ENCODE data around the gene TMEM63A.
"Not testable (repeated sequence)": the region's sequence is repeated elsewhere in the genome, so short reads cannot be mapped to it uniquely, and the experiment has no call there.

Gene TMEM63A

DNA sequence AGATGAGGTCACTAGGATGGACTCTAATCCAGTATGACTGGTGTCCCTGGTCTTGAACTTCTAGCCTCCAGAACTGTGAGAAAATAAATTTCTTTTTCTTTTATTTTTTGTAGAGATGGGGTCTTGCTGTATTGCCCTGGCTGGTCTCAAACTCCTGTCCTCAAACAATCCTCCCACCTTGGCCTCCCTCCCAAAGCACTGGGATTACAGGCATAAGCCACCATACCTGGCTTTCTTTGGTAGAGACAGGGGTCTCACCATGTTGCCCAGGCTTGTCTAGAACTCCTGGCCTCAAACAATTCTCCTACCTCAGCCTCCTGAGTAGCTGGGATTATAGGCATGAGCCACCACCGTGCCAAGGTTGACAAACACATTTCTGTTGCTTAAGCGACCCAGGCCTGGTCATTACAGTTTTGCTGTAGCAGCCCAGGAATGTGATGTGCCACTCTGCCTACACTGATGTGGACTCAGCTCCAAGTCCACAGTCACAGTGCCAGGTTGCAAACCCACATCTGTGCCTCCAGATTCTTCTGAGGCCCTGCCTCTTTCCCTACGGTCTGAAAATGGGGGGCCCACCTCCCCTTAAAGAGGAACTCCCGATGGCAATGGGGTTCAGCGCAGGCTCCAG is 25.9 kb upstream of the TMEM63A start:
- DNase-seq: no peak

DNA sequence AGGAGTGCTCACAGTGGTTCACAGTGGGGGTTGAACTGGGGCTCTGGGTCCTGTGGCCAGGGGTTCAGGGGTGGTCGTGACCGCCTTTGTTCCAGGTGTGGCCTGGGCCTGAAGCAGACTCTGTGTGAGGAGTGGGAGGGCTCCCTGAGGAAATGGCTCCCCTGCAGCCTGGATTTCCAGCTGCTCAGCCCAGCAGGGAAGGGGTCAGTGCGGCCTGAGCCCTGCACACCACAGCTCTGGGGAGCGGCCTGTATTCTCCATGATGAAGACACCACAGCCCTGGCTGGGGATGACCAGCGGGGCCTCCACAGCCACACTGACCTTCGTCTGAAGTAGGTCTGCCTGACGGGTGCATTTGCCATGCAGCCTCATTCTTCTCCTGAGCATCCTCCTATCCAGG is 25.2 kb upstream of the TMEM63A start:
- DNase-seq: no peak

- no peak for DNase-seq
Measured at GRCh38 chr1:225906467-225906866, 24.3 kb upstream of the TMEM63A start.

DNA sequence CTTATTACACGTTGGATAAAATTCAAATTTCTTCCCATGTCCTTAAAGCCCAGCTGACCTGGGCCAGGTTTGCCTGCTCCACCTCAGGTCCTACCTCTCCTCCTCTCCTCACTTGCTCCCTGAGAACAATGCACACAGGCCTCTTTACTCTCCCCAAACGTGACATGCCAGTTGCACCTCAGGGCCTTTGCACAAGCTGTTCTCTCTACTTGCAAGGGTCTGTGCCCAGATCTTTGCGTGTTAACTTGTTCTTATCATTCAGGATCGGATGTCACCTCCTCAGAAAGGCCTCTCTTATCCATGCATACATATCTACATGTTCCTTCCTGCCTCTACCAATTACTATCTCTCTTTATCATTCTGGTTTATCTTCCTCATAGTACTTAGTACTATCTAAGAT is 21.4 kb upstream of the TMEM63A start:
- DNase-seq: no peak

DNA sequence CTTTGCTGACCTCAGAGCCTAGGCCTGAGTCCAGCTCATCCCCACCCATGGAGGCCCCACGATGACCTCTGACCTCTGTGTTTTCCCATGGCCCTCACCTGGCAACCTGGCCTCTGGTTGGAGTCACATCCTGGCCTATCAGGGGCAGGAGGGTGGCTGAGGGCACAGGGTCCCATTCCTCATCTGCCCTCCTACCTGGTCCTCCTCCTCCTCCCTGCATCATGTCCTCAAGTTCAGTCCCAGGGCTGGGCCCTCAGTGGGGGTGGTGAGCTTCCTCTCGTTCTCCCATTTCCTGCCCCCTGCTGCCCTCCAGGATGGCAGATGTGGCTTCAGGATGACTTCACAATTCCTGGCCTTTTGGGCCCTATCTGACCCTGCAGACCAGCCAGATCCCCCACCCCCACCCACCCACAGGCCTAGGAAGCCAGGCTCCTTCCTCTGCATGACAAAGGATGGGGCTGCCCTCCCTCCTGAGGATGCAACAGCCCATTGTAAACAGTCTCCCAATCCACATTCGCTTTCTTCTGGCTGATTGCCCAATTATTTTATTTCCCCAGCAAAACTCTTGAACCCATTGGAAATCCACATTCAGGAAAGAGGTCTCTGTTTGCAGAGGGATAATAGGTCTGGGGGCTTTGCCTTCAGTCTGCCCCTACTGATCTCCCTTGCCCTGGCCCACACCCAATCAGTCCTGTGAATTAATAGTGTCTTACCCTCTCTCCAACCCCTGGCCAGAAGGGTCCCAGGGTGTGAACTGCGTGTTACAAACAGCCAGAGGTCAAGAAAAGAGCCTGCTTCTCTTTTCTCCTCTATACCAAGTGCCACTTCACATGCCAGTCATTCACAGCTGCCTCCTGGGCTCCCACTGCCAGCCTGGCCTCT is 17.1 kb upstream of the TMEM63A start:
- no peak for DNase-seq

DNA sequence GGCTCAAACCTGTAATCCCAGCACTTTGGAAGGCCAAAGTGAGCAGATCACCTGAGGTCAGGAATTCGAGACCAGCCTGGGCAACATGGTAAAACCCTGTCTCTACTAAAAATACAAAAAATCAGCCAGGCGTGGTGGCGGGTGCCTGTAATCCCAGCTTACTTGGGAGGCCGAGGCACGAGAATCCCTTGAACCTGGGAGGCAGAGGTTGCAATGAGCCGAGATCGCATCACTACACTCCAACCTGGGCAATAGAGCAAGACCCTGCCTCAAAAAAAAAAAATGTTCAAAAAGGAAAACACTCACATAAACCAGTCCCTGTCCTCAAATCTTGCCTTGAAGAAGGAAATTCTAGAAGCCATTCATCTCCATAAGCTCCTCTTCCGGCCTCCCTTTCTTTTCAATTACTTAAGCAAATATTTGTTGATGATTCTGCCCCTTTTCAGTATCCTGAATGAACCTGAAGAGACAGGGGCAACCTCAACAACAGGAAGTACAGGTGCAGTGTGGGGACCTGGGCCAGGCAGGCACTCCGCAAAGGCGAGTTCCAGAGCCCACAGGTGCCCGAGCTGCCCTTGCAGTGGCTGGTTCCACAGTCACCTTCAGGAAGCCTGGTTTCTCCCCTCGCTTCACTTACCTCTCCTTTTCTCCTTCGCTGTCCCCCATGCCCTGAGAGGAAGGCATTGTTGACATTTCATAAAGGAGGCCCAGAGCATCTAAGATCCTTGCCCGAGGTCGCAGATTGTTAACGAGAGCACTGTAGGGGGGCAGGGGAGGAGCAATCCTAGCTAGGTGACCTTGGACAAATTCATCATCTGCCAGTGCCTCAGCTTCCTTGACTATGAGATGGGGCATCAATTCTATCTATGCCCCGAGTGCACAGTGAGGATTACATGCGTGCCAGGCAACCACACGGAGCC is 15.7 kb upstream of the TMEM63A start:
- DNase-seq: no peak

DNA sequence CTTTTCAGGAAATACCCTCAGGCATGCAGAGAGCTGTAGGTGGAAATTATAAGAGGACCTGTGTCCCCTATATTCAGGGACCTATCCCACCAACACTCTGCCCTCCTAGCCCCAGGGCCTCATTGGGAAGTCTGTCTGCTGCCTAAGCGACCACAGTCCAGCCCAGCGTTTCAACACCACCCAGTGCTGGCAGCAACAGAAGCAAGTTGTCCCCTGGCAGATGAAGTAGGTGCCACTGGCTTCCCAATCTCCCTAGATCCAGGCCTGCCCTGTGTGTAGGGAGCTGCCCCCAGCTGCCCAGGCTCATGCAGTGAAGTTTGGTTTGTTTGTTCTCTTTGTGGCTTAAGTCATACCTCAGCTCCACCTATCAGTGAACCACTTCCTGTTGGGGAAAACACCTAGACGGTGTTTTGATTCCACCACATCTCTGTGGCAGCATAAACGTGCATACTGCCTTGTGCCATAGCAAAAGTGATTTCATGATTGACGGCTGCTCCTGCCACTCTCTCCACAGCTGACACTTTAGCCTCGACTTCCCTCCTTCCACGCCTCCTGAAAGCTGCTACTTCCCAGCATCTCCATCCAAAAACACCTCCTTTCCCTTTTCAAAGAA is 14.9 kb upstream of the TMEM63A start:
- no peak for DNase-seq

- no peak for DNase-seq
Measured at GRCh38 chr1:225896494-225896893, 14.3 kb upstream of the TMEM63A start.

- DNase-seq: no peak
Measured at GRCh38 chr1:225892307-225892706, 10.1 kb upstream of the TMEM63A start.

DNA sequence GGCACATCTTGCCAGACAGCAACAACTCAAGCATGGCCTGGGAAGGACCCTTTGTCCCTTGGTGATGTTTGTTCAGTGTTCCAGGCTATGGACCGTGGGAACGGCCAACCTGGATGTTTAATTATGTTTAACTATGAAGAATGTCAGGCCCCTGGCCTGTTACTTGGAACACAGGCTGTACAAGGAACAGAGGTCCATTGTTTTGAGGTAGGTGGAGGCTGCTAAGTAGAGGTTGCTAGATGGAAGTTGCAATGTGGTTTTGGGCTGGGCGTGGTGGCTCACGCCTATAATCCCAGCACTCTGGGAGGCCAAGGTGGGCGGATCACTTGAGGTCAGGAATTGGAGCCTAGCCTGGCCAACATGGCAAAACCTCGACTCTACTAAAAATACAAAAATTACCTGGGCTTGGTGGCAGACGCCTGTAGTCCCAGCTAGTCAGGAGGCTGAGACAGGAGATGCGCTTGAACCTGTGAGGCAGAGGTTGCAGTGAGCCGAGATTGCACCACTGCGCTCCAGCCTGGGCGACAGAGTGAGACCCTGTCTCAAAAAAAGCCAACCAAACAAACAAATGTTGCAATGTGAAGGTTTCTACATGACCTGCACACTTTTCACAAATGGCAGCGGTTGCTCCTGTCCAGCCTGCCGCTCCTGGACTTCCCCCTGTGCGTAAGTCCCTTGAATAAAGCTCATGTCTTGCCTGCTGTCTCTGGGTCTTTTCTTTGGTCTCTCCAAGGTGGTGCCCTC is 9.2 kb upstream of the TMEM63A start:
- no peak for DNase-seq

DNA sequence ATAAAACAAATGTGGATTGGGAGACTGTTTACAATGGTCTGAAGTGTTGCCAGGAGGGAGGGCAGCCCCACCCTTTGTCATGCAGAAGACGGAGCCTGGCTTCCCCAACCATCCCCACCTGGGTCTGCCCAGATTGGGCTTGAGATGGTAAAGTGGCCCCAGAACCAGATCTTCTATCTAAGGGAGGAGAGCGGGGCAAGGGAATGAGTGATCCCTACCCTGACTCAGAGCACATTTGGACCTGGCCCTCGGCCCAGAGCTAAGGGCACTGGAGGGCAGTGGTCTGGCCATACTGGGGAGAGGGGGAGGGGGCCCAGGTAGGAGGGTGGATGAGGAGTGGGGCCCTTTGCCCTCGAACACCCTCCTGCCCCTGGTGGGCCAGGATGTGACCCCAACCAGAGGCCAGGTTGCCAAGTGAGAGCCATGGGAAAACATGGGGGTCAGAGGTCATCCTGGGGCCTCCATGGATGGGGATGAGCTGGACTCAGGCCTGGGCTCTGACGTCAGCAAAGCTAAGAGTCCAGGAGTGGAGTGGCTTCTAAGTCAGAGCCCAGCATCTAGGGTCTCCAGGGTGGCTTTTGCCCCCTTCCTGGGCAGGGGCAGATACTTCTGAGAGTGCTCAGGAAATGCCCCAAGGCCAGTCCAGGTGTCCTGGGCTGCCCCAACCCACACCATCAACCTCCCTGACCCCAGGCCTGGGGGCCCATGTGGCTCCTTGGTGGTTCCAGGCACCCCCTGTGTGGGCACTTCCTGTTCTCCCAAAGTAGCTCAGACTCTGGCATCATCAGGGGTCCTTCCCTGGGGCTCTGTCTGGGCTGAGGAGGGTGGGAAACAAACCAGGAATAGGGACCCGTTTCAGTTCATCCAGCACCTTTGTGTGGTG is 8.4 kb upstream of the TMEM63A start:
- DNase-seq: no peak

DNA sequence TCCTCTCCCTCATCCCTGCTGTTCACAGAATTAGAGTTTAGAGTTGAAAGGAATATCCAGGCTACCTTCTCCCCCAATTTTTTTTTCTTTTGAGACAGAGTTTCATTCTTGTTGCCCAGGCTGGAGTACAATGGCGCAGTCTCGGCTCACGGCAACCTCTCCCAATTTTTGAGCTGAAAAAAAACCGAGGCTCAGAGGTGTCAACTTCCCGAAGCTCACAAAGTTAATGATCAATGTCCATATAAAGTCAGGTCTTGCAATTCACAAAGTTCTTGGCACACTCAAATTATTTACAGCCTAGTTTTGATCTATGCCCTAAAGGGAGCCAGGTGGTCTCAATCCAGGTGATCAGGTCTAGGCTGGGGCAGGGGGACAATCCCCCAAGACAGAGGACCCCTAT is 7.6 kb upstream of the TMEM63A start:
- no peak for DNase-seq

DNA sequence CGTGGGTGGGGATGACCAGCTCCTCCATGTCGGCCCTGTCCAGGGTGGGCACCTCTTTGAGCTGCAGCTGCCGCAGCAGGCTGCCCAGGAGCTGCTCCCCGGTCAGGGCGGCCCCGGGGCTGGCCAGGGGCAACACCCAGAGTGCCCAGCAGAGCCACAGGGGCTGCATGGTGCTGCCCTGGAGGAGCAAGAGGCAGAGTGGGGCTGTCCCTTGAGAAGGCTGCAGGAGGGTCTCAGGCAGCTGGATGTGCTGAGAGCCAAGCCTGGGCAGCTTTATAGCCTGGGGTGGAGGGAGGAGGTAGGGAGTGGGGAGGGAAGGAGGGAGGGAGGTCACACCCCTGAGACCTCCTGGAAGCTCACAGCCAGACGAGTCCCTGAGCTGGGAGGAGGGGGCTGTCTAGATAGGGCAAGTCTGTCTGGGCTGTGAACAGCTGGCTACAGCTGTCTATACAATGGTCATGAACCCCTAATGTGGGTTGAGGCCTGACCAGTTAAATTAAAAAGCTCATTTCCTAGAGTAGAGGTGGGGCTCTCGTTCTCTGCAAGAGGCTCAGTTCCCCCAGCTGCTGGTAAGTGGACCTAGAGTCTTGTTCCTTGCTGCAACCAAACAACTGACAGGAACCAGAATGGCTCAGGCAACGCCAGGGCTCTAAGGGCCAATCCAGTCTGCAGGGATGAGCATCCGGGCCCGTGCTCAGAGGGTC is 6.9 kb upstream of the TMEM63A start, which contains the start of gene LEFTY1:
TSS of gene LEFTY1 (minus strand) at position 249 of the 704 bp plus-strand sequence. CDS start at position 169, 80 bp downstream.
- DNase-seq: no peak

- no peak for DNase-seq
Measured at GRCh38 chr1:225888289-225888897, 6.2 kb upstream of the TMEM63A start.

- not testable (repeated sequence) for DNase-seq
Measured at GRCh38 chr1:225887554-225888288, 5.5 kb upstream of the TMEM63A start.

DNA sequence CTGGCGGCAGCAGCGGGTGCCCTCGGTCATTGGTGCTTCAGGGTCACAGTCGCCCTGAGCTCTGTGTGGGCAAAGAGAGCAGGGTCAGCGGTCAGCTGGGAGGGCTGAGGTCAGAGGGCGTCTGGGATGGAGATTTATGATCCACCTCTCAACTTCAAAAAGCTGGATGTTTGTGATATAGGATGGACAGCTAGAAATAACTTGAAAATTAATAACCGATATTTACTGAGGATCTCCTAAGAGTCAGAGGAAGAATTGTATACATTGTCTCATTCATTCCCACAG is 4.8 kb upstream of the TMEM63A start:
- no peak for DNase-seq

DNA sequence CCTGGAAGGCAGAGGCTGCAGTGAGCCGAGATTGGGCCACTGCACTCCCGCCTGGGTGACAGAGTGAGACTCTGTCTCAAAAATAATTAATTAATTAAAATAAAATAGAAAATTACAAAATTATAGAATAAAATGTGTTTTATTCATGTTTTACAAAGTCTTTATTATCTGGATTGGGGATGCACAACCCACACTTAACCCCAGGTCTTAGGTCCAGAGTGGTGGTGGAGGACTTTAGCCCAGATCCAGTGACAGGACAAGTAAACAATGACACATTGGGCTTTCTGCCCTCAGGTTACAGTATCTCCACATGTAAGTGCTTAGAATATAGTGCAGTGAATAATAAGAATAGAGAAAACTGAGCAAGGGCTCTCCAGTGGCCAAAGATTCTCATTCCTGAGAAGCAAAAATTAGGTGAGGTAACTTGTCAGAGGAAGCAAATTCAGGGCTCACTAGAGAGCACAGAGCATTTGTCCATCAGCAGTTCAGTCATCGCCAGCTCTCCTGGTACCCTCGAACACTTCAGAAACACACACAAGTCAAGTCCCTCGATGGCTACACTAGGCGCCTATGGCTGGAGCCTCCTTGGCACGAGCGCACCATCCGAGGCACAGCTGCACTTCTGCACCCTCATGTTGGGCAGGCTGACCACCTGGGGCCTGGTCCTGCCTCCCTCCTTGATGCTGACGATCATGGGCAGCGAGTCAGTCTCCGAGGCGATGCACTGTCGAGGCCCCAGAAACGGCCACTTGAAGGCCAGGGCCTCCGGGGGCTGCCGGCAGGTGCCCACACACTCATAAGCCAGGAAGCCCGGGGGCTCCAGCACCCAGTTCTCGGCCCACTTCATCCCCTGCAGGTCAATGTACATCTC is 4.2 kb upstream of the TMEM63A start:
- no peak for DNase-seq

GRCh38 chr1:225885336-225885735 is 3.2 kb upstream of the TMEM63A start:
- DNase-seq: no peak
